ENCODE data around the gene TULP1.
"Not testable (repeated sequence)": the region's sequence is repeated elsewhere in the genome, so short reads cannot be mapped to it uniquely, and the experiment has no call there.

The TULP1 gene

GRCh38 chr6:35512740-35513139 is at the start of gene TULP1:
TULP1 (minus strand) TSS chr6:35512896; CDS start chr6:35512858, 38 bp downstream.
- no peak for FAIRE-seq
- DNase-seq (ENCODE audit: insufficient read length, low spot score): no peak

GRCh38 chr6:35562060-35562459 is 49.4 kb upstream of the TULP1 start:
- DNase-seq (ENCODE audit: insufficient read length, low spot score) (no peak), FAIRE-seq (no peak)

- DNase-seq (ENCODE audit: insufficient read length, low spot score) (no peak), FAIRE-seq (no peak)
Observed at GRCh38 chr6:35561113-35561512, 48.4 kb upstream of the TULP1 start.

- DNase-seq (ENCODE audit: insufficient read length, low spot score) (no peak), FAIRE-seq (no peak)
Observed at GRCh38 chr6:35558571-35558970, 45.9 kb upstream of the TULP1 start.

- no peak for FAIRE-seq
- DNase-seq (ENCODE audit: insufficient read length, low spot score): no peak
Observed at GRCh38 chr6:35557239-35557638, 44.5 kb upstream of the TULP1 start.

- FAIRE-seq: no peak
Observed at GRCh38 chr6:35554811-35555210, 42.1 kb upstream of the TULP1 start.

GRCh38 chr6:35553315-35553714 is 40.6 kb upstream of the TULP1 start:
- FAIRE-seq: no peak
- no peak for DNase-seq (ENCODE audit: insufficient read length, low spot score)

More at GRCh38 chr6:35554811-35555210, 42.1 kb upstream of the TULP1 start:
- no peak for DNase-seq (ENCODE audit: insufficient read length, low spot score)

GRCh38 chr6:35552285-35552917 is 39.7 kb upstream of the TULP1 start:
- DNase-seq (ENCODE audit: insufficient read length, low spot score): no peak
- FAIRE-seq: no peak

- no peak for FAIRE-seq
- no peak for DNase-seq (ENCODE audit: insufficient read length, low spot score)
Observed at GRCh38 chr6:35550437-35550836, 37.7 kb upstream of the TULP1 start.

- FAIRE-seq (no peak), DNase-seq (ENCODE audit: insufficient read length, low spot score) (no peak)
Observed at GRCh38 chr6:35547676-35548075, 35.0 kb upstream of the TULP1 start.

- no peak for DNase-seq (ENCODE audit: insufficient read length, low spot score)
- no peak for FAIRE-seq
Observed at GRCh38 chr6:35544769-35545361, 32.2 kb upstream of the TULP1 start.

GRCh38 chr6:35543459-35544193 is 30.9 kb upstream of the TULP1 start:
- FAIRE-seq: no peak
- no peak for DNase-seq (ENCODE audit: insufficient read length, low spot score)

- FAIRE-seq (no peak), DNase-seq (ENCODE audit: insufficient read length, low spot score) (no peak)
Observed at GRCh38 chr6:35541836-35542235, 29.1 kb upstream of the TULP1 start.

- no peak for DNase-seq (ENCODE audit: insufficient read length, low spot score)
- no peak for FAIRE-seq
Observed at GRCh38 chr6:35539223-35539622, 26.5 kb upstream of the TULP1 start.

- FAIRE-seq; DNase-seq (ENCODE audit: insufficient read length, low spot score): not testable (repeated sequence)
Observed at GRCh38 chr6:35535847-35536246, 23.2 kb upstream of the TULP1 start.

GRCh38 chr6:35534407-35535170 is 21.9 kb upstream of the TULP1 start:
- DNase-seq (ENCODE audit: insufficient read length, low spot score): no peak
- FAIRE-seq: no peak

GRCh38 chr6:35533981-35534380 is 21.3 kb upstream of the TULP1 start:
- FAIRE-seq: no peak

GRCh38 chr6:35532126-35532525 is 19.4 kb upstream of the TULP1 start:
- DNase-seq (ENCODE audit: insufficient read length, low spot score) (no peak), FAIRE-seq (no peak)

More at GRCh38 chr6:35533981-35534380, 21.3 kb upstream of the TULP1 start:
- no peak for DNase-seq (ENCODE audit: insufficient read length, low spot score)

GRCh38 chr6:35524380-35525020 is 11.8 kb upstream of the TULP1 start:
- FAIRE-seq: no peak
- DNase-seq (ENCODE audit: insufficient read length, low spot score): no peak
